Measurements from ENCODE around the gene ZNF322.
"Not testable (repeated sequence)": the region's sequence is repeated elsewhere in the genome, so short reads cannot be mapped to it uniquely, and the experiment has no call there.

DNA sequence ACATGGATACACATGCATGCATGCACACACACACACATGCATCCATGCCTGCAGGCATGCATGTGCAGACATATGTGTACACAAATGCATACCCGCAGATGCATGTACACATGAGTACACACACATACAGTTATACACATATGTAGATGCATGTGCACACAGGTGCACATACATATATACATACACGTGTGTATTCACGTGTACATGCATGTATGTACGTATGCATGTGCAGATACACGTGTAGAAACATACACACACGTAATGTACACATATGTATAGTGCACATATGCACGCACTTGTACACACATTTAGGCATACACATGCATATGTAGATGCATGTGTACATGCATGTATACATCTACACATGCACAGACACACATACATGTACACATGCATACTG lies 11.0 kb upstream of the ZNF322 start:
- TF ChIP-seq, protein P1, sequence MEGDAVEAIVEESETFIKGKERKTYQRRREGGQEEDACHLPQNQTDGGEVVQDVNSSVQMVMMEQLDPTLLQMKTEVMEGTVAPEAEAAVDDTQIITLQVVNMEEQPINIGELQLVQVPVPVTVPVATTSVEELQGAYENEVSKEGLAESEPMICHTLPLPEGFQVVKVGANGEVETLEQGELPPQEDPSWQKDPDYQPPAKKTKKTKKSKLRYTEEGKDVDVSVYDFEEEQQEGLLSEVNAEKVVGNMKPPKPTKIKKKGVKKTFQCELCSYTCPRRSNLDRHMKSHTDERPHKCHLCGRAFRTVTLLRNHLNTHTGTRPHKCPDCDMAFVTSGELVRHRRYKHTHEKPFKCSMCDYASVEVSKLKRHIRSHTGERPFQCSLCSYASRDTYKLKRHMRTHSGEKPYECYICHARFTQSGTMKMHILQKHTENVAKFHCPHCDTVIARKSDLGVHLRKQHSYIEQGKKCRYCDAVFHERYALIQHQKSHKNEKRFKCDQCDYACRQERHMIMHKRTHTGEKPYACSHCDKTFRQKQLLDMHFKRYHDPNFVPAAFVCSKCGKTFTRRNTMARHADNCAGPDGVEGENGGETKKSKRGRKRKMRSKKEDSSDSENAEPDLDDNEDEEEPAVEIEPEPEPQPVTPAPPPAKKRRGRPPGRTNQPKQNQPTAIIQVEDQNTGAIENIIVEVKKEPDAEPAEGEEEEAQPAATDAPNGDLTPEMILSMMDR (IDR thresholded peaks at IDR 0.05), result not testable (repeated sequence)
- not testable (repeated sequence) for TF ChIP-seq POLR2A (IDR thresholded peaks at IDR 0.05)
